GM18907 (cell line): ENCODE data around the gene GLB1L2.

Experiments used
- ATAC-seq: cut with Tn5 transposase; IDR thresholded peaks from one replicate; pipeline ENCODE4 v1.9.1; 2021; ENCODE audit warnings: mild to moderate bottlenecking, moderate library complexity; ENCODE audit not compliant: unreplicated experiment

The GLB1L2 gene

GRCh38 chr11:134383576-134384221 lies 51.9 kb downstream of the GLB1L2 start:
- ATAC-seq = no peak

- no peak for ATAC-seq
These were observed 52.6 kb downstream of the GLB1L2 start for GRCh38 chr11:134384406-134384805.

DNA sequence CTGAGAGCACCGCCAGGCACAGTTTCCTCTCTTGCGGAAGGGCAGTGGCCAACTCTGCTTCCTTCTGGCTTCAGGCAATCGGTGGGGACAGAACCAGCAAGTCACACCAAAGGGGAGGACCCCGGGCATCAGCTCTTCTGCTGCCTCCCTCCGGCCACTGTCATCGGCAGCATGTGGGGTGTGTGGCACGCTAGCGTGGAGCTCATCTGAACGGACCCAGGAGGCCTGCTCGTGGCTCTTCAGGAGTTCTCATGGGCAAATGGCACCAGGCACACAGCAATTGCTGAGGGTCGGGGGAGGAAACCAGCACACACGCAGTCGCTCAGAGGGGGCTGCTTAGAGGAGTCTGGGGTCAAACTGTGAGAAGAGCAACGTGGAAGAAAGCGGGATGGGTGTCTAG lies 53.4 kb downstream of the GLB1L2 start:
- no peak for ATAC-seq

- no peak for ATAC-seq
These were observed 54.2 kb downstream of the GLB1L2 start for GRCh38 chr11:134385774-134386565.

DNA sequence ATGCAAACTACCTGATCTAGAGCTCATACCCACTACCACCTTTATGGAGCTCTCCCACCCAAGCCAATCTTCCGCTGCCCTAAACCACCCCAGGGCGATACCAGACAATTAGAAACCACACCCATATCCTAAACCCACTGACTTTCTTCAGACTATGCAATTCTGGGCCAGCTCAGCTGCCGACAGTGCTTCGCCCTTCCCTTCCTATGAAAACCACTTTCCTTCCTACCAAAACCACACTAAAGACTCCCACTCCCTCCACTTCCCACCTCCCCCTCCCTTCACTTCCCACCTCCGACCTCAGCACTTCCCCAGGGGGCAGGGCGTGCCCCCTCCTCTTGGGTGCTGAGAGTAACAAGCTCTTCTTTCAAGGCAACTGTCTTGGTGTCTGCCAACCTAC lies 55.2 kb downstream of the GLB1L2 start:
- no peak for ATAC-seq

DNA sequence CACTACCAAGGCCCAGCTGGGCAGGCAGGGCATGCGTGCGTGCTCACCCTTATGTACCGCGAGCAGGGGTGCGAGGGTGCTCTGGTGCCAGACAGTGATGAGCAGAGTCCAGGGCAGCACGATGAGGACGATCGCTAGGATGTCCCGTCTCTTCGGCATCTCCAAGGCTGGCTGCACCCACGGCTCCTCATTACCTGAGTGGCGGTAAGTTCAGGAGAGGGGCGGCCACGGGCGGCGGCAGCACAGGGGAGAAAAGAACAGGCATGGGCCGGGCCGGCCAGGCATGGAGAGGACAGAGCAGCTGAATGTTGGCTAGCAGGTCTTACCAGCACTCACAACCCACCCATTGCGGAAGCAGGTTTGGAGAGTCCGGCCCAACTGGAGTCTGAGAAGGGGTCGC lies 55.7 kb downstream of the GLB1L2 start:
- no peak for ATAC-seq

DNA sequence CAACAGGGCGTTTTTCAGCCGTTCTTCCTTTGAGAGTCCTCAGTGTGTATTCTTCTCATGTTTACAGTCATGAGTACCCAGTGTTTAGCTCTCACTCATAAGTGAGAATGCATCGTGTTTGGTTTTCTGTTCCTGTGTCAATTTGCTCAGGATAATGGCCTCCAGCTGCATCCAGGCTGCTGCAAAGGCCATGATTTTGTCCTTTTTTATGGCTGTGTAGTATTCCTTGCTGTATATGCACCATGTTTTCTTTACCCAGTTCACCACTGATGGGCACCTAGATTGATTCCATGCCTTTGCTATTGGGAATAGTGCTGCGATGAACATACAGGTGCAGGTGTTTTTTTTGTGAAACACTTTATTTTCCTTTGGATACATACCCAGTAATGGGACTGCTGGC lies 56.8 kb downstream of the GLB1L2 start:
- ATAC-seq = no peak

DNA sequence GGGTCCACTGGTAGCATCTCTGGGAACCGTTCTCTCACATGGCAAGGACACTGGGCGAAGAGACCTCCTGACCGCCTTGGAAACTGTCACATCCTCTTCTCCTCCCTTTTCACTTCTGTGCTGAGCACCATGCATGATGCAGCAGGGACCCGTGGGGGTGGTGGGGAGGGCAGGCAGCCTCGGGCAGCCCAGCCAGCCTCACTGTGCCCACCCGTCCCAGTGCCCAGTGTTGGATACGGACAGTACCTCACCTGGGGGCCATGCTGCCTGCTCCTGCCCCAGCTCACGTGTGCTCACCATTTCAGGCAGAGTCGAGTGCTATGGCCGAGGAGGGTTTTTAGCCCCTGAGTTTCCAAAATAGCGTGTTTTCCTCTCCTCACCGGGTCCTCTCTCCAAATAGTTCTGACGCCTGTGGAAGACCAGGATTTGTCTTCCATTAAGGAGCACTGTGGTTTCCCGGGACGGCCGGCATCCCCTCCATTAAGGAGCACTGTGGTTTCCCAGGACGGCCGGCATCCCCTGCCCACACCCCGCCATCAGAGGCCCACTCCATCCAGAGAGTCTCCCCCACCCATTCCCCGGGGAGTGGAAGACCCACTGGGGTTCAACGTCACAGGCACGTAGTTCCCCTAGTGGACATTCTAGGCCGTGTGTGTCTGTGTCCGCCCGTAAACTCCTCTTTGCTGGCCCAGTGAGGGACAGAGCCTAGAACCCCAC lies 57.8 kb downstream of the GLB1L2 start:
- ATAC-seq = no peak

- ATAC-seq = no peak
These were observed 59.1 kb downstream of the GLB1L2 start for GRCh38 chr11:134390706-134391569.

DNA sequence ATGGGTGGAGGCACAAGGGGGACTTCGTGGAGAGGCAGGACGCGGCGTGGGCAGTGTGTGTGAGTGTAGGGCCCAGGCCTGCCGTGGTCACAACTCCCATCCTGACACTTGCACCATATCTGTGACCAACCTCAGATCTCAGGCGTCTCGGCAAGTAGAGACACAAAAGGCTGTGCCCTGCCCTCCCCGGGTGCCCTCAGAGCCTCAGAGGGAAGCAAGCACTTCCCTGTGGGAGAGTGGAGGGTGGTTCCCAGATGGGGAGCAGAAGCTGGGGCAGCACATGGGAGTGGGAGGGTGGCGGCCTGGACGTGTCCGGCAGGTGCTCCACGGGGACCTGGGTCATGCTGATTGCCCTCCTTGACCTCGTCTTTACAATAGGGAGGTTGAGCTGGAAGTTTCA lies 59.9 kb downstream of the GLB1L2 start:
- ATAC-seq = no peak

DNA sequence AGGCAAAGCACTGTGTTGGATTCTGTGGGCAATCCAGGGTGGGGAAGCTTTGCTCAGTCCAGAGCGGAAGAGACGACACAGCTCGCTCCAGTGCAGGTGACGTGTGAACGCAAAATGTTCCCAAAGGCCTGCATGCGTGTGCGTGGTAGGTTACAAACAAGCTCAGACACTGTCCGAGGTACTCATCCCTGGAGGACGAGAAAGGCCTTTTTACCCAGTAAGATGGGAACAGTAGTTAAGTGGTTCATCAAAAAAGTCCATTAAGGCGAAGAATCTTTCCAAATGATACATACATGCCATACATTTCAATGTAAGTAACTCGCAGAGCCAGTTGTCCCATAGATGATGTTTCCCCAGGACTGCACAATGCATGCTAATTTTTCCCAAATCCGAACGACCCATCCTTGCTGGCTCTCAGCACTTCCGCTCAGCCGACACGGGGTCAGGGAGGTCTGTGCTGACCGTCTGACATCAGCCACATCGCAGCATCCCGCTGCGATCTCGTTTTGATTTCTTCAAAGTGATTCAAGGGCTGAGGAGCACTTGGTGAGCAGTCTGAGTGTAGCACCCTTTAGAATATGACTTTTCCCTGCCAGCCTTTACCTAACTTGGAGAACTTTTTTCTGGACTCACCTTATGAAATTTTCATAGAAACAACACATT lies 61.3 kb downstream of the GLB1L2 start:
- ATAC-seq = no peak

GRCh38 chr11:134393638-134394037 lies 61.9 kb downstream of the GLB1L2 start:
- ATAC-seq = no peak

DNA sequence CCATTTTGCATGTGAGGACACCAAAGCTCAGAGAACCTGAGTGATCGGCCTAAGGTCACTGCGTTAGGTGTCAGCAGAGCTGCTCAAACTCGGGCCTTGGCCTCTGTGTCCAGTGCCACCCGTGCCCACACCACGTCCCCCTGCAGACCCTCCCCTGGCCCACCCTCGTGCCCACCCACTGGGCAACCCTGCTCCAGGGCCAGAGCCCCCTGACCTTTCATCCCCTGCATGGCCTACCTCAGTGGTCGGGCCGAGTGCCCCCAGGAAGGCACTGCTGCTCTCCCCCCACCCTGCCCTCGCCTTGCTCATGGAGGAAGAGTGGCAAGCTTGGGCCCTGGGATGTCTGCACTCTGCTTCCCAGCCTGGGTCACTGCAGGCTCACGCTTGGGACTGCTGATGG lies 62.5 kb downstream of the GLB1L2 start:
- no peak for ATAC-seq

DNA sequence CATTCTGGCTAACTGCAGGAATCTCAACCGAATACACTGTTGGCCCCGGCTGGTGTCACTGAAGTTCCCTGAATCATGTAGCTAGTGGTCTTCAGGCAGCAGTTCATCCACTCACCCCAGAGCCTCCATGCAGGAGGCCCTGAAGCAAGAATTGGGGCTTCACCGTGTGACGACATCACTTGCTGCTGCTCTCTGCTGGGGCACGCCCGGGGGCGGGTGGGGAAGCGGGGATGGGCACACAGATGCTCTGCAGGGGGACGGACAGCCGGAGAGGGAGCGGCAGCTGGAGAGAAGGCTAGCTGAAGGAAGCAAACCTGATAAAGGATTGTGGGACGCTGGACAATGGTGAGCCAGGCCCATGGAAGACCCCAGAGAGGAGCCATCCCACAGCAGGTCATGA lies 63.2 kb downstream of the GLB1L2 start:
- no peak for ATAC-seq

- no peak for ATAC-seq
These were observed 65.7 kb downstream of the GLB1L2 start for GRCh38 chr11:134397304-134398078.

GRCh38 chr11:134398079-134398444 lies 66.3 kb downstream of the GLB1L2 start:
- ATAC-seq = no peak

DNA sequence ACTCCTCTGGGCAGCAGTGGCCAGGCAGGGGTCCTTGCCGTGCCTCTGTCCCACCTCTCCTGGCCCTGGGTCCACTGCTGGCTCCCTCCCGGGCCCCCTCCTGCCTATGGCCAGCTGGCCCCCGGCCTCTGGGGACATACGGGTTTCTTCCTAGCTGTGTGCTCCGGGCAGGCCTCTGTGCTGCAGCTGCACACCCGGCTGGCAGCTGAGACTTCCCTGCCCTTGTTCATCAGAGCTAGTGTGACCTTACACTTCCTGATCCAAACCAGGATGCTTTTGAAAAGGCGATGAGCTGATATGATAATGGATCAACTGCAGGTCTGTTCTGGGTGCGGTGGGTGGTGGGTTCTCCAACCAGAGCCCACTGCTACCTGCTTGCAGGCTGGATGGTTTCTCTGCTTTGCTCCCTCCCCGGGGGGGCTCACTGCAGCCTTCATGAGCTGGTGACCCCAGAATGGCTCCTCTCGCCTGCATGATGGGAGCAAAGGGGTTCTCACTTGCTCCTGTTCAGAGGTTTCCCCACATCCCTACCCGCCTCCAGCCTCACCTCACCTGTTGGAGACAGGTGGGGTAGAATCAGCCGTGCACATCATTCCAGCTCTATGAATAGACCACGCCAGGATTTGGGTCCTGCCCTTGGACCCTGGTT lies 67.0 kb downstream of the GLB1L2 start:
- ATAC-seq = no peak

DNA sequence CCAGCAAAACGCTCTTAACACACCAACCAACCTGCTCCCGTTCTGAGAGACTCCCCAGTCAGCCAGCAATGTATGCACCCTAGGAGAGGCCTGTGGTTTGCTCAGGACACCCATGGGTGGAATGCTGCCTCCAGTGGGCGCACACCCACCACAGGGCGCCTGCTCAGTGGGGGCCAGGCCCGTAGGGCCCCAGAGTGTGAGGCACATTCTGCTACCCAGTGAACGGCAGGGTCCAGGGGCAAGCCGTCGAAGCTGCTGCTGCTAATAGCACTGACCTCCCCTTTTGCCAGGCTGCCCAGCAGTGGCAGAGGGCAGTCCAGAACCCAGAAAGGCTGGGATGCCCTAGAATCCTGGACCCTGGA lies 67.5 kb downstream of the GLB1L2 start:
- ATAC-seq = no peak

DNA sequence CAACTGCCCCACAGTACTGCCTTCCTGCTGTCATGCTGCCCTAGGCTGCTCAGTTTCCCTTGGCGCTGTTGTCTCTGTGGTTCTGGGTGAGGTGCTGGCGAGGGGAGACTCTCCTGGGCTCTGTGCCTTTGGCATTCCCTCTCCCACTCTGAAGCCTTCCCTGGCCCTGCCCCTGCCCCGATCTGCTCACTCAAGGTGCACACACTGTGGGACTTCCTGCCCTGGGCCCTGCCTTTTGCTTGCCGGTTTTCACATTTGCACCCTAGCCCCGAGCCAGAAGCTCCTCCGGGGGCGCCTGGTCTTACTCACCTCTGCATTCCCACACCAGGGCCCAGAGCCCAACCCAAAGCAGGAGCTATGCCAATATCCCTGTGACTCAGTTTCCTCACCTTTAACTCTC lies 68.2 kb downstream of the GLB1L2 start:
- no peak for ATAC-seq
